OCI-LY3 (cell line): ENCODE measurements around the gene ZNF662.

Experiments used
- H2AFZ ChIP-seq: fragments of 200-600, 300-600 bp; shearing (Covaris generic); 2 replicates; pipeline ENCODE4 v1.6.0; 2014; ENCODE audit warnings: antibody characterized with exemption, low read depth, low read length
- H3K27ac ChIP-seq: fragments of 200-600, 300-600 bp; sonication (generic); 2 replicates; pipeline ENCODE4 v1.5.1; 2014; ENCODE audit warnings: mild to moderate bottlenecking, low read length, moderate library complexity, mixed read lengths
- H3K27me3 ChIP-seq: fragments of 200-600, 300-600 bp; sonication (generic); 2 replicates; pipeline ENCODE4 v1.6.1; 2014; ENCODE audit warnings: low read depth, low read length, mixed read lengths
- H3K36me3 ChIP-seq: fragments of 200-600, 300-600 bp; sonication (generic); replicated peaks from 2 replicates; pipeline ENCODE3; 2014; ENCODE audit warnings: low read depth, low read length, mixed read lengths
- H3K4me1 ChIP-seq: fragments of 300-600, 200-600 bp; sonication (generic); 2 replicates; pipeline ENCODE4 v1.6.1; 2014; ENCODE audit warnings: low read length, mixed read lengths
- H3K4me2 ChIP-seq: fragments of 200-600, 300-600 bp; sonication (generic); 2 replicates; pipeline ENCODE4 v1.6.1; 2014; ENCODE audit warnings: low read length, mixed read lengths
- H3K4me3 ChIP-seq: fragments of 300-600, 200-600 bp; sonication (generic); 2 replicates; pipeline ENCODE4 v1.5.1; 2014; ENCODE audit warnings: antibody characterized with exemption, mild to moderate bottlenecking, low read length, moderate library complexity
- H3K79me2 ChIP-seq: fragments of 300-600, 200-600 bp; shearing (Covaris generic); 2 replicates; pipeline ENCODE4 v1.6.1; 2014; ENCODE audit warnings: mild to moderate bottlenecking, low read length, mixed read lengths
- H3K9ac ChIP-seq: fragments of 300-600, 200-600 bp; shearing (Covaris generic); 2 replicates; pipeline ENCODE4 v1.6.0; 2014; ENCODE audit warnings: mild to moderate bottlenecking, low read length, moderate library complexity
- H3K9me3 ChIP-seq: fragments of 200-600, 300-600 bp; shearing (Covaris generic); 2 replicates; pipeline ENCODE4 v1.6.1; 2014; ENCODE audit warnings: low read length, mixed read lengths; ENCODE audit not compliant: insufficient read depth
- H4K20me1 ChIP-seq: fragments of 200-600, 300-600 bp; sonication (generic); 2 replicates; pipeline ENCODE4 v1.6.1; 2016; ENCODE audit warnings: low read length, mixed read lengths; ENCODE audit not compliant: insufficient read depth
- EZH2phosphoT487 ChIP-seq: fragments of 200-600 bp; shearing (Covaris generic); IDR thresholded peaks from 2 replicates; pipeline ENCODE4 v1.6.1; 2018; ENCODE audit warnings: antibody characterized with exemption, mixed run types, low read depth
- TF ChIP-seq, protein P1 (sequence below): fragments of 200-600, 300-600 bp; sonication (generic); IDR thresholded peaks from 2 replicates; pipeline ENCODE4 v1.5.1; 2014; ENCODE audit warnings: antibody characterized with exemption, low read length, low read depth

The ZNF662 gene

DNA sequence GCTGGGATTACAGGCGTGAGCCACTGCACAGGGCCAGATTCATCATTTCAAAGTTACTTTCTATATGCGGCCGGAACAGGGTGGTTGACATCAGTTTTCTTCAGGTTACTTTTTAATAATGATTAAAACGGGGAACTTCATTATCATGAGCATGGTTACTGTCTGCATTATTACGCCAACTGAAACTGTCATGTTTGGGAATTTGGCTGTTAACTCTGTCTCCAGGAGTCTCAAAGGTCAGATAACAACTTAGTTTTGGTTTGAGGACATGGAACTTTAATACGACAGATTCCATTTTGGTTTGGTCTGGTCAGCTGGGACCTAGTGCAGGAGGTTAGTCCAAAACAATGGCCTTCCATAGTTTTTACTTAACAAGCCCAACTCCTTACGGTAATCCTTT is 38.8 kb upstream of the ZNF662 start:
- TF ChIP-seq, protein P1, sequence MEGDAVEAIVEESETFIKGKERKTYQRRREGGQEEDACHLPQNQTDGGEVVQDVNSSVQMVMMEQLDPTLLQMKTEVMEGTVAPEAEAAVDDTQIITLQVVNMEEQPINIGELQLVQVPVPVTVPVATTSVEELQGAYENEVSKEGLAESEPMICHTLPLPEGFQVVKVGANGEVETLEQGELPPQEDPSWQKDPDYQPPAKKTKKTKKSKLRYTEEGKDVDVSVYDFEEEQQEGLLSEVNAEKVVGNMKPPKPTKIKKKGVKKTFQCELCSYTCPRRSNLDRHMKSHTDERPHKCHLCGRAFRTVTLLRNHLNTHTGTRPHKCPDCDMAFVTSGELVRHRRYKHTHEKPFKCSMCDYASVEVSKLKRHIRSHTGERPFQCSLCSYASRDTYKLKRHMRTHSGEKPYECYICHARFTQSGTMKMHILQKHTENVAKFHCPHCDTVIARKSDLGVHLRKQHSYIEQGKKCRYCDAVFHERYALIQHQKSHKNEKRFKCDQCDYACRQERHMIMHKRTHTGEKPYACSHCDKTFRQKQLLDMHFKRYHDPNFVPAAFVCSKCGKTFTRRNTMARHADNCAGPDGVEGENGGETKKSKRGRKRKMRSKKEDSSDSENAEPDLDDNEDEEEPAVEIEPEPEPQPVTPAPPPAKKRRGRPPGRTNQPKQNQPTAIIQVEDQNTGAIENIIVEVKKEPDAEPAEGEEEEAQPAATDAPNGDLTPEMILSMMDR: no peak
- TF ChIP-seq EZH2phosphoT487: no peak

DNA sequence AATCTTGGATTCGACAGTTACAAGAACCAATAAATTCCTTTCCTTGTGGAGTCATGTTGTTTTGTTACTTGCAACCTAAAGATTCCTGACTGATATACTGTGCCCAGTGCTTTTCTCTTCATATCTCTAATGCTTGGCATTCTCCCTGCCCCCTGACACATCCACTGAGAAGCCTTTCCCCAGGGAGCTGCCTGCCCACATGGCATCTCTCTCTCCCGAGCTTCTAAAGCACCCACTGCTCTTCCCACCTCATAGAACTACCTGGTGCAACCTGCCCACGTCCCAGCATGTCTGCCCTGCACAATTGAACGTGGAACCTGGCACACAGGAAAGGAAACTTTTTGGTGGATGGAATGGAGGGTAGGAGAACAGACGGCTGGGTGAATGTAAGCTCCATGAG is 37.1 kb upstream of the ZNF662 start:
- Histone ChIP-seq H3K4me2 (no peak overlapping the region), H3K27me3 (peaks cover 3% of the 10 kb centered on the region; the same call in 1 of the 2 replicates), H3K9me3 (no peaks in the 10 kb centered on the region), H3K79me2 (no peaks in the 10 kb centered on the region), H2AFZ (no peak overlapping the region), H3K27ac (no peak overlapping the region), H3K36me3 (no peaks in the 10 kb centered on the region), H3K9ac (no peak overlapping the region), H3K4me3 (no peak overlapping the region), H3K4me1 (no peaks in the 10 kb centered on the region), H4K20me1 (no peaks in the 10 kb centered on the region)
- TF ChIP-seq, protein P1: no peak
- no peak for TF ChIP-seq EZH2phosphoT487

More for the DNA sequence above, 38.8 kb upstream of the ZNF662 start:
- no peaks in the 10 kb centered on the region for H3K27me3 ChIP-seq
- H3K4me1 ChIP-seq: no peaks in the 10 kb centered on the region
- H3K4me3 ChIP-seq: no peak overlapping the region
- H3K36me3 ChIP-seq: no peaks in the 10 kb centered on the region
- H3K79me2 ChIP-seq: no peaks in the 10 kb centered on the region
- H4K20me1 ChIP-seq: no peaks in the 10 kb centered on the region
- H3K27ac ChIP-seq: no peak overlapping the region
- no peak overlapping the region for H3K4me2 ChIP-seq
- no peak overlapping the region for H3K9ac ChIP-seq
- H3K9me3 ChIP-seq: no peaks in the 10 kb centered on the region
- no peak overlapping the region for H2AFZ ChIP-seq

DNA sequence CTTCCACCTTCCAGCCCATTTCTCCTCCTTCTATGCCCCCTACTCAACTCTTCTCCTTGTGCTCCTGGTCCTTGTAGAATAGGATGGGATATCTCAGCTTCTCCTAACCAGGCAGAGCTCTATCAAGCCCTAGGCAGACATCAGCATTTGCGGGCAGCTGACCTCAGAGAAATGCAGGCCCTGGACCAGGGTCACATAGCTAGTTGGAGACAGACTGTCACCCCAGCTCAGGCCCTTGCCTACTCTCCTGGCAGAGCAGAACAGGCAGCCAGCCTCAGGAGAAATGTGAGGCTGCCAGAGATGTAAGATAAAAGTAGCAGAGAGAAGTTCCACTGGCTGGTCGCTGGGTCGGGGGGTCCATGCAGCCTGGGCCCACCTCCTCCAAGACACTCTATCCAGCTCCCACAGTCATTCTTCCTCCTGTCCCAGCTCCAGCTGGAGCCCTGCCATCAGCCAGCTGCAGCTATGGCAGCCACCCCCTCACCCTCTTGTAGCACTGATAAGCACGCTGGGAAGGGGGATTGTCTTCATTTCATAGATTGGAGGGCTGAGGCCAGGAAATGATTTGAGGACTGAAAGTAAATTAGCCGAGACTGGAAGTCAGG is 34.2 kb upstream of the ZNF662 start:
- H3K36me3 ChIP-seq: no peaks in the 10 kb centered on the region
- H3K4me3 ChIP-seq: no peak overlapping the region
- no peak overlapping the region for H2AFZ ChIP-seq
- H3K4me2 ChIP-seq: no peak overlapping the region
- H3K27ac ChIP-seq: no peak overlapping the region
- no peaks in the 10 kb centered on the region for H4K20me1 ChIP-seq
- H3K9ac ChIP-seq: no peak overlapping the region
- no peak for TF ChIP-seq EZH2phosphoT487
- TF ChIP-seq, protein P1: no peak
- no peaks in the 10 kb centered on the region for H3K9me3 ChIP-seq
- no peaks in the 10 kb centered on the region for H3K4me1 ChIP-seq
- H3K79me2 ChIP-seq: no peaks in the 10 kb centered on the region
- peaks cover 5% of the 10 kb centered on the region; the same call in 1 of the 2 replicates for H3K27me3 ChIP-seq

DNA sequence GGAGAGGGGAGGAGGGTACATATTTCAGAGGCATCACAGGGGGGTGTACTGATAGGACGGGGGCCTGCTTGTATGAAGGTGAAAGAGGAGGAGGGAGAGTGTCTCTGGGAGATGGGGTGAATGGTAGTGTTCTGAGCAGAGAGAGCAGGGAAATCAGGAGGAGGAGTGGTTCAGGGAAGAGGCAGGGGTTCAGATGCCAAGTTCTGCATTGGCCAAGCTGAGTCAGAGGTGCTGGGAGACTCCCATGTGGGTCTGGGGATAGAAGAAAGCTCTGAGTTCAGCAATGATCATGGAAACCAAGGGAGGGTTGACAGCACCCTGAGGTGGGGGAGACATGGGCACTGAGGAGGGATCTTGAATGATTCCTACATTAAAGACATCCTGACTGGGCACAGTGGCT is 33.2 kb upstream of the ZNF662 start:
- TF ChIP-seq, protein P1: no peak
- TF ChIP-seq EZH2phosphoT487: no peak
- H3K27me3 ChIP-seq: peaks cover 5% of the 10 kb centered on the region; the same call in 1 of the 2 replicates
- H3K9ac ChIP-seq: no peak overlapping the region
- no peaks in the 10 kb centered on the region for H3K4me1 ChIP-seq
- H3K79me2 ChIP-seq: no peaks in the 10 kb centered on the region
- no peak overlapping the region for H3K4me2 ChIP-seq
- H2AFZ ChIP-seq: no peak overlapping the region
- H3K27ac ChIP-seq: no peak overlapping the region
- no peaks in the 10 kb centered on the region for H3K9me3 ChIP-seq
- H3K4me3 ChIP-seq: no peak overlapping the region
- H3K36me3 ChIP-seq: no peaks in the 10 kb centered on the region
- no peaks in the 10 kb centered on the region for H4K20me1 ChIP-seq
